ENCODE data around the gene SELENOM. TPM values are rescaled to one million over a fixed set of nuclear protein-coding genes. Genes with fewer than 3 reads are reported as not detected.

SELENOM gene
- total and polyA plus RNA-seq, 2 of the 8 experiments (the other 6 are each of a cell fraction or from before 2014, with no cell fraction given): 22.7 to 40.0 TPM

- peak within 1 kb of the TSS; percentile 1; the same call in 1 of the 2 replicates for H2BK12ac ChIP-seq (ENCODE audit: low read depth, low read length)
- peak within 1 kb of the TSS; percentile 84; the same call in 1 of the 2 replicates for H3K27ac ChIP-seq (ENCODE audit: low read depth, low read length)
- H2BK20ac ChIP-seq (ENCODE audit: low read length): no peak within 1 kb of the TSS
- peak within 1 kb of the TSS; percentile 77 to 89 (median 84) for H3K9ac ChIP-seq (replicated peaks in 1 of 4; ENCODE audit: extremely low read depth in 1 of 4, low read depth in 3 of 4, low read length in 3 of 4)
- no peaks in the 10 kb centered on the region for H3K36me3 ChIP-seq (ENCODE audit: control insufficient read depth in 2 of 4, insufficient read depth in 4 of 4, low read length in 3 of 4)
- peaks cover 3 to 7% of the 10 kb centered on the region in 2 experiments for H4K20me1 ChIP-seq (replicated peaks in 1 of 2; ENCODE audit: control insufficient read depth in 1 of 2, insufficient read depth in 2 of 2, low read length in 2 of 2)
- H3K23ac ChIP-seq (ENCODE audit: insufficient read length): no peak within 1 kb of the TSS
- H3K23me2 ChIP-seq (ENCODE audit: low read depth, low read length): peaks cover 14% of the 10 kb centered on the region
- no peaks in the 10 kb centered on the region; the same call in 1 of the 2 replicates for H3K79me1 ChIP-seq (ENCODE audit: low read depth, low read length)
- no peak within 1 kb of the TSS for H2AK5ac ChIP-seq (ENCODE audit: low read depth, low read length)
- H3K4me1 ChIP-seq (replicated peaks in 1 of 4; ENCODE audit: control insufficient read depth in 3 of 4, insufficient read depth in 4 of 4, low read length in 3 of 4): peaks cover 0 to 27% (median 16%) of the 10 kb centered on the region in 4 experiments; a peak in 6 of 7 replicates
- 1% methylated on average over 40 of the region's 63 CpGs; no CpG with 5 or more reads in 1 of the 2 experiments for WGBS, 2 experiments (ENCODE audit: extremely low coverage in 1 of 2, insufficient coverage in 1 of 2, insufficient read length in 1 of 2, insufficient replicate concordance in 2 of 2, low coverage in 1 of 2, low lambda C conversion rate in 2 of 2, missing lambda C conversion rate in 1 of 2)
- H4K91ac ChIP-seq (replicated peaks; ENCODE audit: insufficient read length, low read length): no peak within 1 kb of the TSS
- no peak within 1 kb of the TSS for H2AFZ ChIP-seq (ENCODE audit: low read length)
- H2BK120ac ChIP-seq (replicated peaks; ENCODE audit: low read depth, low read length): no peak within 1 kb of the TSS
- H3K4me2 ChIP-seq (ENCODE audit: insufficient read depth in 1 of 2, low read depth in 2 of 2, low read length in 2 of 2): peak within 1 kb of the TSS; percentile 82
- H2BK15ac ChIP-seq (ENCODE audit: low read length): 0 out of 2 replicates have a peak within 1 kb of the TSS, but pooled peaks have one; percentile 50
- ChIA-PET CTCF (ENCODE audit: partially characterized antibody) (interaction anchor here (0.6 to 13.3 kb wide), 6 partner anchors 17 to 134 kb away, joined by 3 to 207 read pairs (median 5); partner anchors contain the start of gene SELENOM), POLR2A (ENCODE audit: partially characterized antibody) (interaction anchor here (0.5 to 12.2 kb wide), 11 partner anchors 10 to 172 kb away, joined by 3 to 220 read pairs (median 3); partner anchors contain the start of genes MORC2 and TUG1)
- H3K9me3 ChIP-seq (ENCODE audit: insufficient read depth in 2 of 2, low read depth in 1 of 2, low read length in 1 of 2): no peaks in the 10 kb centered on the region
- peaks cover 0 to 5% (median 2%) of the 10 kb centered on the region in 4 experiments; a peak in 3 of 7 replicates for H3K27me3 ChIP-seq (replicated peaks in 1 of 4; ENCODE audit: control insufficient read depth in 3 of 4, extremely low read depth in 1 of 4, insufficient read depth in 3 of 4, low read length in 3 of 4)
- peak within 1 kb of the TSS; percentile 36 for H3K56ac ChIP-seq (replicated peaks; ENCODE audit: insufficient read length, low read depth, low read length)
- no peak within 1 kb of the TSS for H3K4ac ChIP-seq (replicated peaks; ENCODE audit: insufficient read length, low read depth, low read length)
- peak; percentile 79 to 99 for DNase-seq (ENCODE audit: low read depth in 1 of 2, low spot score in 2 of 2)
- H3K4me3 ChIP-seq (ENCODE audit: extremely low read depth in 1 of 4, insufficient read depth in 2 of 4, low read depth in 3 of 4, low read length in 4 of 4): peak within 1 kb of the TSS; percentile 69 to 80 (median 74)
- H4K8ac ChIP-seq (ENCODE audit: extremely low read depth, insufficient read depth, low read length): peak within 1 kb of the TSS; percentile 93
- peak within 1 kb of the TSS; percentile 76 for H2BK5ac ChIP-seq (ENCODE audit: low read depth, low read length)
- H4K5ac ChIP-seq (ENCODE audit: insufficient read length, low read depth, low read length): peak within 1 kb of the TSS; percentile 61
- peak; percentile 52 for FAIRE-seq
- peak within 1 kb of the TSS; percentile 79 for H3K18ac ChIP-seq (ENCODE audit: extremely low read depth, low read length)
- peaks cover 0 to 9% of the 10 kb centered on the region in 2 experiments; a peak in 1 of 4 replicates for H3K79me2 ChIP-seq (ENCODE audit: control insufficient read depth in 1 of 2, insufficient read depth in 2 of 2, low read length in 2 of 2)
- no peak within 1 kb of the TSS for H3K14ac ChIP-seq (ENCODE audit: insufficient read length)
- TF ChIP-seq TAF7 (optimal IDR thresholded peaks at IDR 0.05; ENCODE audit: borderline replicate concordance, low read depth, low read length): peak; percentile 54
- peak; percentile 67; the same call in 1 of the 2 replicates for TF ChIP-seq CREB1 (IDR thresholded peaks at IDR 0.05)
- TF ChIP-seq SP1 (IDR thresholded peaks at IDR 0.05; ENCODE audit: low read depth, low read length): peak; percentile 75; the same call in 1 of the 2 replicates
- peak; percentile 74 for TF ChIP-seq PHF8 (conservative IDR thresholded peaks at IDR 0.05; ENCODE audit: low read depth, low read length)
- peak; percentile 89 for TF ChIP-seq POLR2AphosphoS5 (IDR thresholded peaks at IDR 0.05; ENCODE audit: low read depth, low read length)
- no peak for TF ChIP-seq CBX5 (IDR thresholded peaks at IDR 0.05; ENCODE audit: low read depth, low read length)
- TF ChIP-seq SRF (IDR thresholded peaks at IDR 0.05; ENCODE audit: low read depth, low read length): no peak
- TF ChIP-seq RAD21 (IDR thresholded peaks at IDR 0.05 in 1 of 2, conservative IDR thresholded peaks at IDR 0.05 in 1 of 2; ENCODE audit: low read depth in 2 of 2, low read length in 2 of 2): no peak
- no peak for TF ChIP-seq KDM5A (IDR thresholded peaks at IDR 0.05; ENCODE audit: low read length)
- TF ChIP-seq EGR1 (IDR thresholded peaks at IDR 0.05; ENCODE audit: borderline replicate concordance, low read depth, low read length): no peak
- TF ChIP-seq JUN (IDR thresholded peaks at IDR 0.05; ENCODE audit: low read depth, low read length): no peak
- TF ChIP-seq POLR2A (IDR thresholded peaks at IDR 0.05; ENCODE audit: control extremely low read depth in 1 of 2, low read depth in 2 of 2, low read length in 2 of 2): peak; percentile 76 to 88
These were observed 26.3 kb downstream of the SELENOM start, which contains the start of gene SMTN for GRCh38 chr22:31080848-31081649. TSS of gene SMTN (plus strand) at chr22:31081318. CDS start at chr22:31083259, 1,941 bp downstream.
